Neural progenitor cell (in vitro differentiated cells): Measurements from ENCODE around the gene C1QTNF1.

Source experiments
- CTCF ChIP-seq: fragments of 200-600 bp; sonication (generic); IDR thresholded peaks from 2 replicates; pipeline ENCODE4 v1.5.1; 2017; ENCODE audit warnings: antibody characterized with exemption, mild to moderate bottlenecking
- EZH2 ChIP-seq: fragments of 200-600 bp; sonication (generic); IDR thresholded peaks from 2 replicates; pipeline ENCODE4 v1.6.1; 2017; ENCODE audit warnings: antibody characterized with exemption, mild to moderate bottlenecking, moderate library complexity
- EZH2phosphoT487 ChIP-seq: fragments of 200-600 bp; sonication (generic); IDR thresholded peaks from 2 replicates; pipeline ENCODE4 v1.6.1; 2017; ENCODE audit warnings: antibody characterized with exemption

- TF ChIP-seq CTCF (no peak), EZH2phosphoT487 (no peak), EZH2 (no peak)
These were observed 26.6 kb downstream of the C1QTNF1 start for GRCh38 chr17:79050551-79050950.
